Karpas-422 (cell line): ENCODE data around the gene NDUFAB1. TPM values are rescaled to one million over a fixed set of nuclear protein-coding genes. Genes with fewer than 3 reads are reported as not detected.
"Not testable (repeated sequence)": the region's sequence is repeated elsewhere in the genome, so short reads cannot be mapped to it uniquely, and the experiment has no call there.

Experiments used
- DNase-seq: peaks from one replicate; pipeline ENCODE4 v3.0.0-alpha.2; 2015
- H2AFZ ChIP-seq: fragments of 200-600 bp; sonication (generic); 2 replicates; pipeline ENCODE4 v1.6.1; 2014; ENCODE audit warnings: antibody characterized with exemption, low read length, mixed read lengths
- H3K27ac ChIP-seq: fragments of 200-600 bp; sonication (generic); 2 replicates; pipeline ENCODE4 v1.5.1; 2014; ENCODE audit warnings: mild to moderate bottlenecking, low read length, moderate library complexity
- H3K27me3 ChIP-seq: fragments of 200-600 bp; sonication (generic); 2 replicates; pipeline ENCODE4 v1.6.1; 2014; ENCODE audit warnings: low read length, mixed read lengths
- H3K36me3 ChIP-seq: fragments of 200-600 bp; sonication (generic); 2 replicates; pipeline ENCODE4 v1.6.1; 2014; ENCODE audit warnings: low read length, mixed read lengths; ENCODE audit not compliant: insufficient read depth
- H3K4me1 ChIP-seq: fragments of 200-600 bp; sonication (generic); 2 replicates; pipeline ENCODE4 v1.6.1; 2014; ENCODE audit warnings: mild to moderate bottlenecking, low read length, mixed read lengths
- H3K4me2 ChIP-seq: fragments of 200-600 bp; sonication (generic); 2 replicates; pipeline ENCODE4 v1.6.1; 2014; ENCODE audit warnings: low read length, low read depth, mild to moderate bottlenecking; ENCODE audit not compliant: poor library complexity, severe bottlenecking
- H3K4me3 ChIP-seq: fragments of 200-600 bp; sonication (generic); 2 replicates; pipeline ENCODE4 v1.5.1; 2014; ENCODE audit warnings: mild to moderate bottlenecking, antibody characterized with exemption, low read length, mixed read lengths
- H3K79me2 ChIP-seq: fragments of 200-600 bp; sonication (generic); 2 replicates; pipeline ENCODE4 v1.6.1; 2014; ENCODE audit warnings: mild to moderate bottlenecking, low read length, mixed read lengths
- H3K9ac ChIP-seq: fragments of 200-600 bp; sonication (generic); 2 replicates; pipeline ENCODE4 v1.6.0; 2014; ENCODE audit warnings: low read length
- H3K9me2 ChIP-seq: fragments of 200-600 bp; sonication (generic), shearing (Covaris generic); replicated peaks from 2 replicates; pipeline ENCODE4 v1.6.0; 2014; ENCODE audit warnings: mild to moderate bottlenecking, low read length, moderate library complexity; ENCODE audit not compliant: insufficient read depth
- H3K9me3 ChIP-seq: fragments of 300-700, 200-600 bp; sonication (generic); 2 replicates; pipeline ENCODE4 v1.6.1; 2014; ENCODE audit warnings: low read length, mixed read lengths
- H4K20me1 ChIP-seq: fragments of 200-600 bp; sonication (generic); 2 replicates; pipeline ENCODE4 v1.6.1; 2014; ENCODE audit warnings: mild to moderate bottlenecking, antibody characterized with exemption, low read length, low read depth; ENCODE audit not compliant: insufficient read depth
- total RNA-seq: library from RNA; depleted of rRNA; stranded (reverse); fragments of >200 nt; shearing (Covaris generic); gene quantifications from 2 replicates; pipeline ENCODE4 v1.2.3, GENCODE V29; 2014; ENCODE audit warnings: low replicate concordance

The NDUFAB1 gene
- total RNA-seq, 1 experiment from 2014 or later = 193 TPM

- peaks cover 86% of the 10 kb centered on the region for H3K79me2 ChIP-seq
- peaks cover 40% of the 10 kb centered on the region; the same call in 1 of the 2 replicates for H3K36me3 ChIP-seq
- DNase-seq = no peak
Observed at GRCh38 chr16:23557779-23558702, 38.1 kb downstream of the NDUFAB1 start.

GRCh38 chr16:23556881-23557778 is 39.0 kb downstream of the NDUFAB1 start, which contains the start of the genes EARS2 and UBFD1:
Gene EARS2, minus strand, starts transcription at chr16:23557350. Its CDS starts 7 bp downstream, at chr16:23557343.
Gene UBFD1, plus strand, starts transcription at chr16:23557727. Its CDS starts 16 bp downstream, at chr16:23557743.
- Histone ChIP-seq H3K27ac (peak within 1 kb of the TSS; percentile 94), H3K9me3 (no peaks in the 10 kb centered on the region), H3K4me1 (peaks cover 50% of the 10 kb centered on the region), H4K20me1 (no peaks in the 10 kb centered on the region; the same call in 1 of the 2 replicates), H2AFZ (peak within 1 kb of the TSS; percentile 80; the same call in 1 of the 2 replicates), H3K27me3 (no peaks in the 10 kb centered on the region), H3K9ac (peak within 1 kb of the TSS; percentile 98), H3K9me2 (no peaks in the 10 kb centered on the region), H3K36me3 (peaks cover 34% of the 10 kb centered on the region; the same call in 1 of the 2 replicates), H3K79me2 (peaks cover 85% of the 10 kb centered on the region), H3K4me2 (peak within 1 kb of the TSS; percentile 87), H3K4me3 (peak within 1 kb of the TSS; percentile 90)
- peak; percentile 99 for DNase-seq

More at GRCh38 chr16:23557779-23558702, 38.1 kb downstream of the NDUFAB1 start:
- Histone ChIP-seq H2AFZ (peak overlapping the region; percentile 80; the same call in 1 of the 2 replicates), H3K27me3 (no peaks in the 10 kb centered on the region), H4K20me1 (no peaks in the 10 kb centered on the region; the same call in 1 of the 2 replicates), H3K4me2 (peak overlapping the region; percentile 87), H3K9me2 (no peaks in the 10 kb centered on the region), H3K9ac (peak overlapping the region; percentile 98), H3K4me1 (peaks cover 50% of the 10 kb centered on the region), H3K4me3 (peak overlapping the region; percentile 90), H3K27ac (peak overlapping the region; percentile 52), H3K9me3 (no peaks in the 10 kb centered on the region)

- Histone ChIP-seq H3K9ac (peak overlapping the region; percentile 98), H3K36me3 (peaks cover 17% of the 10 kb centered on the region; the same call in 1 of the 2 replicates), H3K4me2 (peak overlapping the region; percentile 80), H3K9me3 (no peaks in the 10 kb centered on the region), H3K9me2 (no peaks in the 10 kb centered on the region), H2AFZ (no peak overlapping the region), H4K20me1 (no peaks in the 10 kb centered on the region; the same call in 1 of the 2 replicates), H3K4me1 (peaks cover 43% of the 10 kb centered on the region), H3K27ac (peak overlapping the region; percentile 94), H3K27me3 (no peaks in the 10 kb centered on the region), H3K4me3 (peak overlapping the region; percentile 90; the same call in 1 of the 2 replicates), H3K79me2 (peaks cover 59% of the 10 kb centered on the region)
- peak; percentile 65 for DNase-seq
Observed at GRCh38 chr16:23554536-23554935, 41.6 kb downstream of the NDUFAB1 start.

GRCh38 chr16:23552161-23552560 is 44.0 kb downstream of the NDUFAB1 start:
- peaks cover 13% of the 10 kb centered on the region; the same call in 1 of the 2 replicates for H3K36me3 ChIP-seq
- no peak overlapping the region for H3K4me2 ChIP-seq
- H3K79me2 ChIP-seq = peaks cover 40% of the 10 kb centered on the region
- H3K27me3 ChIP-seq = no peaks in the 10 kb centered on the region
- no peak for DNase-seq
- H3K9ac ChIP-seq = no peak overlapping the region
- H3K27ac ChIP-seq = no peak overlapping the region
- no peaks in the 10 kb centered on the region for H3K9me2 ChIP-seq
- no peaks in the 10 kb centered on the region for H3K9me3 ChIP-seq
- no peak overlapping the region for H3K4me3 ChIP-seq
- H4K20me1 ChIP-seq = no peaks in the 10 kb centered on the region
- peaks cover 30% of the 10 kb centered on the region for H3K4me1 ChIP-seq
- no peak overlapping the region for H2AFZ ChIP-seq

GRCh38 chr16:23549938-23550337 is 46.2 kb downstream of the NDUFAB1 start:
- Histone ChIP-seq H3K4me1 (peaks cover 11% of the 10 kb centered on the region), H3K9ac (no peak overlapping the region), H3K4me2 (no peak overlapping the region), H3K27me3 (no peaks in the 10 kb centered on the region), H3K9me2 (no peaks in the 10 kb centered on the region), H3K27ac (no peak overlapping the region), H3K4me3 (no peak overlapping the region), H3K79me2 (peaks cover 22% of the 10 kb centered on the region), H3K9me3 (no peaks in the 10 kb centered on the region), H2AFZ (no peak overlapping the region), H4K20me1 (no peaks in the 10 kb centered on the region), H3K36me3 (peaks cover 26% of the 10 kb centered on the region; the same call in 1 of the 2 replicates)
- no peak for DNase-seq

- peaks cover 32% of the 10 kb centered on the region; the same call in 1 of the 2 replicates for H3K36me3 ChIP-seq
- 0 out of 2 replicates have a peak, but pooled peaks cover 6% of the 10 kb centered on the region for H3K79me2 ChIP-seq
- H3K27ac ChIP-seq = no peak overlapping the region
- no peak for DNase-seq
- H4K20me1 ChIP-seq = no peaks in the 10 kb centered on the region
- no peaks in the 10 kb centered on the region for H3K27me3 ChIP-seq
- H3K9me2 ChIP-seq = no peaks in the 10 kb centered on the region
- no peaks in the 10 kb centered on the region for H3K4me1 ChIP-seq
- H3K4me2 ChIP-seq = no peak overlapping the region
- no peak overlapping the region for H2AFZ ChIP-seq
- no peaks in the 10 kb centered on the region for H3K9me3 ChIP-seq
- H3K4me3 ChIP-seq = no peak overlapping the region
- H3K9ac ChIP-seq = no peak overlapping the region
Observed at GRCh38 chr16:23544436-23544835, 51.7 kb downstream of the NDUFAB1 start.

- H3K27me3 ChIP-seq, H3K4me3 ChIP-seq, H3K9me2 ChIP-seq, H4K20me1 ChIP-seq, H3K4me1 ChIP-seq, H2AFZ ChIP-seq, H3K27ac ChIP-seq, H3K79me2 ChIP-seq, DNase-seq, H3K9ac ChIP-seq, H3K9me3 ChIP-seq, H3K4me2 ChIP-seq: not testable (repeated sequence)
- peaks cover 26% of the 10 kb centered on the region; the same call in 1 of the 2 replicates for H3K36me3 ChIP-seq
Observed at GRCh38 chr16:23540817-23541178, 55.3 kb downstream of the NDUFAB1 start.
